ENCODE results near the gene KAT8.

DNA sequence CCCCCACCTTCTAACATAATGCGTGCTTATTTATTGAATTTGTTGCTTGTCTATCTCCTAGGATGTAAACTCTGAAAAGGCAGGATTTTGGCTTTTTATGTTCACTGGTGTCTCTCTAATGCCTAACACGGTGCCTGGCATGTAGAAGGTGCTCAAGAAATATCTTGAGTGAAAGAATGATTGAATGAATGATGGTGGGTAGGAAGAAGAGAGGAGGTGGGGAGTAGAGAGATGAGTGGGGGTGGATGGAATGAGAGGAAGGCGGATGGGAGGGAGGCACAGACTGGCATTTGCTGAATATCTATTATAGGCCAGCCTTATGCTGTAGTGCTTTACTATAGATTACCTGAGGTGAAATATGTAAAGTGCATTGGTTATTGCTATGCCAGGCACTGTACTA is 30.1 kb downstream of the KAT8 start:
- TF ChIP-seq CTCF (IDR thresholded peaks at IDR 0.05 in 2 of 3, conservative IDR thresholded peaks at IDR 0.05 in 1 of 3; ENCODE audit: borderline replicate concordance in 1 of 3, insufficient read depth in 1 of 3, low read depth in 2 of 3, low read length in 2 of 3) (no peak), FOSL1 (IDR thresholded peaks at IDR 0.05; ENCODE audit: low read depth) (no peak)
